DOHH2 (cell line): ENCODE data around the gene MGMT.
A peak's percentile ranks its signal among the peaks of the same experiment; 100 is the strongest.

ENCODE experiments used
- H3F3A ChIP-seq: fragments of 200-600 bp; sonication (generic), shearing (Covaris generic); 2 replicates; pipeline ENCODE4 v1.6.0; 2016; ENCODE audit warnings: antibody characterized with exemption, mild to moderate bottlenecking; ENCODE audit not compliant: control insufficient read depth, insufficient read depth
- H3K27ac ChIP-seq: fragments of 200-600 bp; sonication (generic); 2 replicates; pipeline ENCODE4 v1.5.1; 2014; ENCODE audit warnings: low read depth, mild to moderate bottlenecking, low read length, moderate library complexity
- H3K27me3 ChIP-seq: fragments of 200-600 bp; sonication (generic); 2 replicates; pipeline ENCODE4 v1.6.1; 2014; ENCODE audit warnings: mild to moderate bottlenecking, low read length, mixed read lengths; ENCODE audit not compliant: control insufficient read depth
- H3K36me3 ChIP-seq: fragments of 200-600 bp; sonication (generic); 2 replicates; pipeline ENCODE4 v1.6.1; 2014; ENCODE audit warnings: mild to moderate bottlenecking, low read length, moderate library complexity, mixed read lengths; ENCODE audit not compliant: control insufficient read depth
- H3K4me1 ChIP-seq: fragments of 200-600 bp; sonication (generic); 2 replicates; pipeline ENCODE4 v1.6.1; 2014; ENCODE audit warnings: mild to moderate bottlenecking, low read length, mixed read lengths; ENCODE audit not compliant: control insufficient read depth
- H3K4me2 ChIP-seq: fragments of 200-600 bp; sonication (generic); 2 replicates; pipeline ENCODE4 v1.6.0; 2014; ENCODE audit warnings: mild to moderate bottlenecking, low read length, moderate library complexity
- H3K4me3 ChIP-seq: fragments of 200-600 bp; sonication (generic); 2 replicates; pipeline ENCODE4 v1.5.1; 2014; ENCODE audit warnings: mild to moderate bottlenecking, low read length, mixed read lengths
- H3K79me2 ChIP-seq: fragments of 200-600 bp; sonication (generic); 2 replicates; pipeline ENCODE4 v1.6.1; 2014; ENCODE audit warnings: mild to moderate bottlenecking, low read length, mixed read lengths; ENCODE audit not compliant: control insufficient read depth
- H3K9me2 ChIP-seq: fragments of 200-600 bp; sonication (generic); replicated peaks from 2 replicates; pipeline ENCODE4 v1.6.1; 2014; ENCODE audit warnings: mild to moderate bottlenecking, low read length, mixed read lengths; ENCODE audit not compliant: control insufficient read depth
- H3K9me3 ChIP-seq: fragments of 200-600 bp; sonication (generic); 2 replicates; pipeline ENCODE4 v1.6.1; 2014; ENCODE audit warnings: antibody characterized with exemption, low read length, mixed read lengths; ENCODE audit not compliant: control insufficient read depth, insufficient read depth
- H4K20me1 ChIP-seq: fragments of 200-600 bp; sonication (generic); 2 replicates; pipeline ENCODE4 v1.6.0; 2014; ENCODE audit warnings: low read depth, mild to moderate bottlenecking, antibody characterized with exemption, low read length, moderate library complexity; ENCODE audit not compliant: control insufficient read depth, insufficient read depth
- EZH2phosphoT487 ChIP-seq: fragments of 200-600 bp; sonication (generic); IDR thresholded peaks from 2 replicates; pipeline ENCODE4 v1.6.1; 2017; ENCODE audit warnings: borderline replicate concordance, mild to moderate bottlenecking, antibody characterized with exemption, low read length, moderate library complexity, mixed read lengths
- TF ChIP-seq, protein P1 (sequence below): fragments of 200-600 bp; sonication (generic); IDR thresholded peaks from one replicate; pipeline ENCODE4 v1.5.1; 2014; ENCODE audit warnings: antibody characterized with exemption, mild to moderate bottlenecking, low read depth, low read length; ENCODE audit not compliant: poor library complexity, severe bottlenecking

MGMT gene

DNA sequence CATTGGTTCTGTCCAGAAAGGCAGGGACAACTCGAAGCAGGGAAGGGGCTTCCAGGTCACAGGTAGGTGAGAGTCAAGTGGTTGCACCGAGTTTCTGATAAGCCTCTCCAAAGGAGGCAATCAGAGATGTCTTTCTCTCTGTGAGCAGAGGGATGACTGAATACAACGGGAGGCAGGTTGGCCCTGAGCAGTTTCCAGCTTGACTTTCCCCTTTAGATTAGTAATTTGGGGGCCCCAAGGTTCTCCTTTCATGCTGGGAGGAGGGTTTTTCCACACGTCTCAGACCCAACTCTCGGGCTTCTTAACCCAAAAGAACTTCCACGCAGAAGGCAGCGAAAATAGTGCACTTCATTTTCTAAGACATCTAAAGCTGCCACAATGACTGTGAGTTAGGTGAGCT is 189.6 kb downstream of the MGMT start:
- Histone ChIP-seq H3K27ac (no peak overlapping the region), H4K20me1 (no peaks in the 10 kb centered on the region), H3K4me3 (no peak overlapping the region), H3K4me1 (no peaks in the 10 kb centered on the region), H3K9me3 (no peaks in the 10 kb centered on the region), H3K9me2 (no peaks in the 10 kb centered on the region), H3K4me2 (no peak overlapping the region), H3K27me3 (no peaks in the 10 kb centered on the region), H3K79me2 (no peaks in the 10 kb centered on the region), H3F3A (no peaks in the 10 kb centered on the region), H3K36me3 (no peaks in the 10 kb centered on the region)
- TF ChIP-seq EZH2phosphoT487: no peak
- TF ChIP-seq, protein P1, sequence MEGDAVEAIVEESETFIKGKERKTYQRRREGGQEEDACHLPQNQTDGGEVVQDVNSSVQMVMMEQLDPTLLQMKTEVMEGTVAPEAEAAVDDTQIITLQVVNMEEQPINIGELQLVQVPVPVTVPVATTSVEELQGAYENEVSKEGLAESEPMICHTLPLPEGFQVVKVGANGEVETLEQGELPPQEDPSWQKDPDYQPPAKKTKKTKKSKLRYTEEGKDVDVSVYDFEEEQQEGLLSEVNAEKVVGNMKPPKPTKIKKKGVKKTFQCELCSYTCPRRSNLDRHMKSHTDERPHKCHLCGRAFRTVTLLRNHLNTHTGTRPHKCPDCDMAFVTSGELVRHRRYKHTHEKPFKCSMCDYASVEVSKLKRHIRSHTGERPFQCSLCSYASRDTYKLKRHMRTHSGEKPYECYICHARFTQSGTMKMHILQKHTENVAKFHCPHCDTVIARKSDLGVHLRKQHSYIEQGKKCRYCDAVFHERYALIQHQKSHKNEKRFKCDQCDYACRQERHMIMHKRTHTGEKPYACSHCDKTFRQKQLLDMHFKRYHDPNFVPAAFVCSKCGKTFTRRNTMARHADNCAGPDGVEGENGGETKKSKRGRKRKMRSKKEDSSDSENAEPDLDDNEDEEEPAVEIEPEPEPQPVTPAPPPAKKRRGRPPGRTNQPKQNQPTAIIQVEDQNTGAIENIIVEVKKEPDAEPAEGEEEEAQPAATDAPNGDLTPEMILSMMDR: no peak

DNA sequence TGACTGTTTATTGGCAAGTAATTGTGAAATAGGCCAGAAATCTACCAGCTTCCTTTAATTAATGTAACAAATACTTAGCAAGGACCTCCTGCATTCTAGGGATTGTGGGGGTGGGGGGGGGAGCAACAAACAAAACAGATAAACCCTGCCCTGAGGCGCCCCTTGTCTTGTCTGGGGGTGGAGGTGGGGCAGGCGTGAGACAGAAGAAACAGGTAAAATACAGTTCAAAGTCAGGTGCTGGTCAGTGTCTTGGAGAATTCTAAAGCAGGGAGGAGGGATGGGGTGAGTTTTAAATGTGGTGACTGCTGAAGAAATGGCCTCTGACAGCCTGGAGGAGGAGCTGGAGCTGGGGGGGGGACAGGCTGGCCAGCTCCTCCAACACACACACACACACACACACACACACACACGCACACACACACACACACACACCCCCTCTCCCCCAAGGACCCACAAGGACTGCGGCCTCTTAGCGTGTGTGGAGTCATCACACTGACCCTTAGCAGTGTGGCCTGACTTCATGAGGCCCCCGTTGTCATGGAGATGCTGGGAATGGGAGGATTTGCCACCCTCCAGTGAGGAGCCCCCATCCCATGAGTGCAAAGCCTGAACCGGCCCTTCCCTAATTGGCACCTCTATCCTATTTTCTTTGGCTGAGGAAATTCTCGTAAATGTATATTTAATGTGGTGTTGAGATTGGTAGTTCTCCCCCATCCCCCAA is 190.4 kb downstream of the MGMT start:
- no peak overlapping the region for H3K27ac ChIP-seq
- no peaks in the 10 kb centered on the region for H3K79me2 ChIP-seq
- no peaks in the 10 kb centered on the region for H3K9me3 ChIP-seq
- no peaks in the 10 kb centered on the region for H3K36me3 ChIP-seq
- H3K9me2 ChIP-seq: no peaks in the 10 kb centered on the region
- no peak overlapping the region for H3K4me2 ChIP-seq
- no peaks in the 10 kb centered on the region for H3F3A ChIP-seq
- H3K4me3 ChIP-seq: no peak overlapping the region
- TF ChIP-seq EZH2phosphoT487: no peak
- TF ChIP-seq, protein P1: no peak
- no peaks in the 10 kb centered on the region for H4K20me1 ChIP-seq
- H3K4me1 ChIP-seq: no peaks in the 10 kb centered on the region
- no peaks in the 10 kb centered on the region for H3K27me3 ChIP-seq

DNA sequence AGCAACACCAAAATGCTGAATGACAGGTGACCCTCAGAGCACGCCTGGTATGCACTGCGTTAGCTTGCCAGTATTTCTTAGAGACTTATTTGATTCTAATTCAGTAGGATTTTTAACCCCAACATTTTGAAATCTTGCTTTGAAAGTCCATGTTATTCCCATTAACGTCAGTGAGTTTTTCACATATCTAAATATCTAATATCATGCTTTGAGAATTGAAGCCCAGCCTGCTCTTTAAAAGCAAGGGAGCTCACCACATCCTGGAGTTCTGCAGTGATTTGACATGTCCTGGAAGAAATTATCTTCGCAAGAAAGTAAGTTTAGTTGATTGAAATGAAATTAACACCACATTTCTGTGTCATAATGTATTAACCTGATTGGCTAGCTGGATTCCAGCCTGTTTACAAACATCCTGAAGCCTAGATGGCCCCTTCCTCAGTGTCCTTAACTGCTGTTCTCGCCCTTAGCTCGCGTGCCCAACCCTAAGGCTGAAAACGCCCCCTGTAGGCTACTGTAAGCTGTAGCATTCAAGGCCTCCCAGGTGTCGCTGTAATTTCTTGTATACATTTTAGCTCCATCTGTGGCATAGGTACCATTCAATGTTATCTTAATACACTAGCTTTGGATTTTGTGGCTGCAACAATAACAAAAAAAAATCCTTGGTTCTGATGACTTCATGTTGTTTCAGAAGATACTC is 191.5 kb downstream of the MGMT start:
- Histone ChIP-seq H3K27me3 (no peaks in the 10 kb centered on the region), H3K4me3 (no peak overlapping the region), H3K4me1 (no peaks in the 10 kb centered on the region), H3K79me2 (no peaks in the 10 kb centered on the region), H3K4me2 (no peak overlapping the region), H3K9me2 (no peaks in the 10 kb centered on the region), H3K9me3 (no peaks in the 10 kb centered on the region), H3F3A (no peaks in the 10 kb centered on the region), H3K27ac (no peak overlapping the region), H3K36me3 (no peaks in the 10 kb centered on the region), H4K20me1 (no peaks in the 10 kb centered on the region)
- TF ChIP-seq, protein P1: peak; percentile 77
- TF ChIP-seq EZH2phosphoT487: no peak
